ENCODE data around the gene DAP.

- TF ChIP-seq, protein P1, sequence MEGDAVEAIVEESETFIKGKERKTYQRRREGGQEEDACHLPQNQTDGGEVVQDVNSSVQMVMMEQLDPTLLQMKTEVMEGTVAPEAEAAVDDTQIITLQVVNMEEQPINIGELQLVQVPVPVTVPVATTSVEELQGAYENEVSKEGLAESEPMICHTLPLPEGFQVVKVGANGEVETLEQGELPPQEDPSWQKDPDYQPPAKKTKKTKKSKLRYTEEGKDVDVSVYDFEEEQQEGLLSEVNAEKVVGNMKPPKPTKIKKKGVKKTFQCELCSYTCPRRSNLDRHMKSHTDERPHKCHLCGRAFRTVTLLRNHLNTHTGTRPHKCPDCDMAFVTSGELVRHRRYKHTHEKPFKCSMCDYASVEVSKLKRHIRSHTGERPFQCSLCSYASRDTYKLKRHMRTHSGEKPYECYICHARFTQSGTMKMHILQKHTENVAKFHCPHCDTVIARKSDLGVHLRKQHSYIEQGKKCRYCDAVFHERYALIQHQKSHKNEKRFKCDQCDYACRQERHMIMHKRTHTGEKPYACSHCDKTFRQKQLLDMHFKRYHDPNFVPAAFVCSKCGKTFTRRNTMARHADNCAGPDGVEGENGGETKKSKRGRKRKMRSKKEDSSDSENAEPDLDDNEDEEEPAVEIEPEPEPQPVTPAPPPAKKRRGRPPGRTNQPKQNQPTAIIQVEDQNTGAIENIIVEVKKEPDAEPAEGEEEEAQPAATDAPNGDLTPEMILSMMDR (conservative IDR thresholded peaks at IDR 0.05; ENCODE audit: low read depth, low read length) = no peak
- no peak for TF ChIP-seq EZH2 (IDR thresholded peaks at IDR 0.05; ENCODE audit: low read length, unreplicated experiment)
Observed at GRCh38 chr5:10633271-10634049, 127.6 kb downstream of the DAP start.

Data from PC-3 (cell line).